ENCODE measurements around the gene FMN2. TPM values are rescaled to one million over a fixed set of nuclear protein-coding genes. Genes with fewer than 3 reads are reported as not detected.

Gene FMN2
- polyA plus RNA-seq, 2 of the 4 experiments (the other 2 are of a cell fraction): 2.8 to 4.2 TPM

DNA sequence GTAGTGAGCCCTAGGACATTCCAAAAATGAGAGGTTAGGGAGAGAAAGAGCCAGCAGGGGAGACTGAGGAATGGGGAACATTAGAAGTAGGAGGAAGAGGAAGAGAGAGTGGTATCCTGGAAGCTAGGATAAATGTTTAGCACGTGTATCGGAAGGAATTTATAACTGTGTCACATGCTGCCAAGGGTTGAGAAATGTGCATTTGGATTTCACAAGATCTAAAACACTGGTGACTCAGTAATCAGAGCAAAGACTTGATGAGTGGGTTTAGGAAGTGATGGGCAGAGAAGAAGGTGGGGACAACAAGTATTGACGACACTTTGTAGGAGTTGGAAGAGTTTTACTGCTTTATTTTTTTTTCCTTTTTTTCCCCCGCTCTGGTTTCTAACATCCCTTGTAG lies 193.9 kb downstream of the FMN2 start:
- H3K4me3 ChIP-seq: no peak overlapping the region
- POLR2A ChIA-PET: no interaction called here
- H3K4me1 ChIP-seq: peaks cover 9% of the 10 kb centered on the region
- ATAC-seq: no peak
- H3K9me3 ChIP-seq: no peaks in the 10 kb centered on the region
- 89% methylated on average over 4 of the region's 4 CpGs for WGBS (ENCODE audit: missing lambda C conversion rate)
- no peak overlapping the region for H3K4me2 ChIP-seq
- DNase-seq (ENCODE audit: low read depth in 1 of 2, low spot score in 1 of 2): no peak
- 0 out of 6 replicates have a peak overlapping the region, but pooled peaks of 1 of the 2 experiments have one; percentile 10 for H3K27ac ChIP-seq
- CTCF ChIA-PET: no interaction called here
- TF ChIP-seq, protein P1, sequence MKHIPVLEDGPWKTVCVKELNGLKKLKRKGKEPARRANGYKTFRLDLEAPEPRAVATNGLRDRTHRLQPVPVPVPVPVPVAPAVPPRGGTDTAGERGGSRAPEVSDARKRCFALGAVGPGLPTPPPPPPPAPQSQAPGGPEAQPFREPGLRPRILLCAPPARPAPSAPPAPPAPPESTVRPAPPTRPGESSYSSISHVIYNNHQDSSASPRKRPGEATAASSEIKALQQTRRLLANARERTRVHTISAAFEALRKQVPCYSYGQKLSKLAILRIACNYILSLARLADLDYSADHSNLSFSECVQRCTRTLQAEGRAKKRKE (CRISPR knock-in tag; IDR thresholded peaks at IDR 0.05; ENCODE audit: low read depth): no peak
- TF ChIP-seq ZC3H11A (IDR thresholded peaks at IDR 0.05) (no peak), CHD4 (IDR thresholded peaks at IDR 0.05; ENCODE audit: borderline replicate concordance) (no peak), MAZ (IDR thresholded peaks at IDR 0.05; ENCODE audit: borderline replicate concordance, low read depth, low read length) (no peak)
- TF ChIP-seq, protein P2, sequence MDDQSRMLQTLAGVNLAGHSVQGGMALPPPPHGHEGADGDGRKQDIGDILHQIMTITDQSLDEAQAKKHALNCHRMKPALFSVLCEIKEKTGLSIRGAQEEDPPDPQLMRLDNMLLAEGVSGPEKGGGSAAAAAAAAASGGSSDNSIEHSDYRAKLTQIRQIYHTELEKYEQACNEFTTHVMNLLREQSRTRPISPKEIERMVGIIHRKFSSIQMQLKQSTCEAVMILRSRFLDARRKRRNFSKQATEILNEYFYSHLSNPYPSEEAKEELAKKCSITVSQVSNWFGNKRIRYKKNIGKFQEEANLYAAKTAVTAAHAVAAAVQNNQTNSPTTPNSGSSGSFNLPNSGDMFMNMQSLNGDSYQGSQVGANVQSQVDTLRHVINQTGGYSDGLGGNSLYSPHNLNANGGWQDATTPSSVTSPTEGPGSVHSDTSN (IDR thresholded peaks at IDR 0.05): no peak
- FAIRE-seq: no peak

DNA sequence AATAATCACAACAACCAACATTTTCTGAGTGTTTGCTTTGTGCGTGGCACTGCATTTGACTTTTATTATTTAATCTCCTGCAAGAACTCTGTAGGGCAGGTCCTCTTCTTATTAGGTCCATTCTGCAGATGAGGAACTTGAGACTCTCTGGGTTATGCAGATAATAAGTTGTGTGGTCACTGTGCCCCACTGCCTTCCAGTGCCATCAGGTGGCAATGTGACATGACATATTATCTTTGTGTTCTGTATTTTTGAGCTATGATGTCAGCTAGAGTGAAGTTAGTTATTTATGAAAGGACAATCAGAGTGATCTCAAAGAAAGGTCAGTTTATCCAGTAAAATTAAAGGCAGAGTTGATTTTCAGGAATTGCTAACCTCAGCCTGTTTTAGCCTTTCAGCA lies 196.0 kb downstream of the FMN2 start:
- WGBS (ENCODE audit: missing lambda C conversion rate): 95% methylated on average over 1 of the region's 1 CpG
- CTCF ChIA-PET: interaction anchor here (0.9 kb wide), 1 partner anchor 404 kb away, joined by 3 read pairs; no protein-coding TSS in a partner anchor
- no peak for FAIRE-seq

DNA sequence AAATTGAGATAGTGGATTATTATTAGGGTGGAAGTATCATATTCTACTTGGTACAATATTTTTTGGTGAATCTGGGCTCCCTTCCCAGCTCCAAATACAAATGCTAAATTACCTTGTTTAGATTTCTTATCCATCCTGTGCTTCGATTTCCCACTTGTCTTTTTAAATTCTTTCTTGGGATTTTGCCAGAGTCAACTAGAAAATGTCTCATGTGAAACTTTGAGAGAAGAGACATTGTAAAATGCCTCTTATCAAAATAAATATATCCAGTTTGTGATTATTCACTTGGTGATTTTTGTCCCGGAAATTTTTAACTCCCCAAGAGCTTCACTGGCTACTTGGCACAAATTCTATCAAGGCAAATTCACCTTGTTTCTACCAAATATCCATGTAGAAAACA lies 202.0 kb downstream of the FMN2 start:
- WGBS (ENCODE audit: missing lambda C conversion rate): 46% methylated on average over 2 of the region's 2 CpGs
- H3K4me2 ChIP-seq: no peak overlapping the region
- DNase-seq (ENCODE audit: low read depth in 1 of 2, low spot score in 1 of 2) (no peak), ATAC-seq (no peak), FAIRE-seq (no peak)
- ChIA-PET POLR2A (no interaction called here), CTCF (no interaction called here)
- H3K4me3 ChIP-seq: no peak overlapping the region
- no peak overlapping the region for H3K27ac ChIP-seq
- no peak for TF ChIP-seq CEBPB (IDR thresholded peaks at IDR 0.05)
- TF ChIP-seq FOSB (CRISPR knock-in tag; IDR thresholded peaks at IDR 0.05): no peak
- TF ChIP-seq NPAS2 (CRISPR knock-in tag; IDR thresholded peaks at IDR 0.05; ENCODE audit: borderline replicate concordance): no peak
- TF ChIP-seq HOXB5 (CRISPR knock-in tag; IDR thresholded peaks at IDR 0.05): no peak
- TF ChIP-seq, protein P3, sequence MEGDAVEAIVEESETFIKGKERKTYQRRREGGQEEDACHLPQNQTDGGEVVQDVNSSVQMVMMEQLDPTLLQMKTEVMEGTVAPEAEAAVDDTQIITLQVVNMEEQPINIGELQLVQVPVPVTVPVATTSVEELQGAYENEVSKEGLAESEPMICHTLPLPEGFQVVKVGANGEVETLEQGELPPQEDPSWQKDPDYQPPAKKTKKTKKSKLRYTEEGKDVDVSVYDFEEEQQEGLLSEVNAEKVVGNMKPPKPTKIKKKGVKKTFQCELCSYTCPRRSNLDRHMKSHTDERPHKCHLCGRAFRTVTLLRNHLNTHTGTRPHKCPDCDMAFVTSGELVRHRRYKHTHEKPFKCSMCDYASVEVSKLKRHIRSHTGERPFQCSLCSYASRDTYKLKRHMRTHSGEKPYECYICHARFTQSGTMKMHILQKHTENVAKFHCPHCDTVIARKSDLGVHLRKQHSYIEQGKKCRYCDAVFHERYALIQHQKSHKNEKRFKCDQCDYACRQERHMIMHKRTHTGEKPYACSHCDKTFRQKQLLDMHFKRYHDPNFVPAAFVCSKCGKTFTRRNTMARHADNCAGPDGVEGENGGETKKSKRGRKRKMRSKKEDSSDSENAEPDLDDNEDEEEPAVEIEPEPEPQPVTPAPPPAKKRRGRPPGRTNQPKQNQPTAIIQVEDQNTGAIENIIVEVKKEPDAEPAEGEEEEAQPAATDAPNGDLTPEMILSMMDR (IDR thresholded peaks at IDR 0.05): no peak
- no peak for TF ChIP-seq MYC (IDR thresholded peaks at IDR 0.05; ENCODE audit: borderline replicate concordance, low read length)
- TF ChIP-seq, protein P2 (IDR thresholded peaks at IDR 0.05): no peak
- TF ChIP-seq ESRRA (IDR thresholded peaks at IDR 0.05; ENCODE audit: borderline replicate concordance, low read length): no peak
- TF ChIP-seq CBX2 (IDR thresholded peaks at IDR 0.05; ENCODE audit: borderline replicate concordance, low read depth): no peak
- TF ChIP-seq, protein P4, sequence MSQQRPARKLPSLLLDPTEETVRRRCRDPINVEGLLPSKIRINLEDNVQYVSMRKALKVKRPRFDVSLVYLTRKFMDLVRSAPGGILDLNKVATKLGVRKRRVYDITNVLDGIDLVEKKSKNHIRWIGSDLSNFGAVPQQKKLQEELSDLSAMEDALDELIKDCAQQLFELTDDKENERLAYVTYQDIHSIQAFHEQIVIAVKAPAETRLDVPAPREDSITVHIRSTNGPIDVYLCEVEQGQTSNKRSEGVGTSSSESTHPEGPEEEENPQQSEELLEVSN (IDR thresholded peaks at IDR 0.05; ENCODE audit: borderline replicate concordance, low read depth): no peak
- no peaks in the 10 kb centered on the region for H3K9me3 ChIP-seq
- peaks cover 11% of the 10 kb centered on the region; the same call in 2 of the 3 replicates for H3K4me1 ChIP-seq

More for the DNA sequence above, 196.0 kb downstream of the FMN2 start:
- DNase-seq (ENCODE audit: low read depth in 1 of 2, low spot score in 1 of 2) (no peak), ATAC-seq (no peak)
- POLR2A ChIA-PET: no interaction called here
- no peak overlapping the region for H3K4me2 ChIP-seq
- H3K9me3 ChIP-seq: no peaks in the 10 kb centered on the region
- H3K4me3 ChIP-seq: no peak overlapping the region
- H3K4me1 ChIP-seq: peaks cover 7% of the 10 kb centered on the region; the same call in 2 of the 3 replicates
- no peak overlapping the region for H3K27ac ChIP-seq
- TF ChIP-seq NR3C1 (IDR thresholded peaks at IDR 0.05): no peak
- TF ChIP-seq, protein P5, sequence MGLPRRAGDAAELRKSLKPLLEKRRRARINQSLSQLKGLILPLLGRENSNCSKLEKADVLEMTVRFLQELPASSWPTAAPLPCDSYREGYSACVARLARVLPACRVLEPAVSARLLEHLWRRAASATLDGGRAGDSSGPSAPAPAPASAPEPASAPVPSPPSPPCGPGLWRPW (IDR thresholded peaks at IDR 0.05): no peak
- TF ChIP-seq EP300 (IDR thresholded peaks at IDR 0.05): no peak
- TF ChIP-seq NPAS2 (CRISPR knock-in tag; IDR thresholded peaks at IDR 0.05; ENCODE audit: borderline replicate concordance): no peak
- no peak for TF ChIP-seq ZNF302 (CRISPR knock-in tag; IDR thresholded peaks at IDR 0.05)
- no peak for TF ChIP-seq NFE2L2 (conservative IDR thresholded peaks at IDR 0.05; ENCODE audit: low read length)
- no peak for TF ChIP-seq RNF2 (IDR thresholded peaks at IDR 0.05; ENCODE audit: borderline replicate concordance, low read depth)
- TF ChIP-seq MAZ (IDR thresholded peaks at IDR 0.05; ENCODE audit: borderline replicate concordance, low read depth, low read length): no peak
- TF ChIP-seq, protein P3 (IDR thresholded peaks at IDR 0.05): no peak
